ENCODE measurements around the gene ICAM3. TPM values are rescaled to one million over a fixed set of nuclear protein-coding genes. Genes with fewer than 3 reads are reported as not detected.
"Not testable (repeated sequence)": the region's sequence is repeated elsewhere in the genome, so short reads cannot be mapped to it uniquely, and the experiment has no call there.

The ICAM3 gene
- total RNA-seq, 2 donors from 2014 or later: 23.4 to 25.3 TPM

DNA sequence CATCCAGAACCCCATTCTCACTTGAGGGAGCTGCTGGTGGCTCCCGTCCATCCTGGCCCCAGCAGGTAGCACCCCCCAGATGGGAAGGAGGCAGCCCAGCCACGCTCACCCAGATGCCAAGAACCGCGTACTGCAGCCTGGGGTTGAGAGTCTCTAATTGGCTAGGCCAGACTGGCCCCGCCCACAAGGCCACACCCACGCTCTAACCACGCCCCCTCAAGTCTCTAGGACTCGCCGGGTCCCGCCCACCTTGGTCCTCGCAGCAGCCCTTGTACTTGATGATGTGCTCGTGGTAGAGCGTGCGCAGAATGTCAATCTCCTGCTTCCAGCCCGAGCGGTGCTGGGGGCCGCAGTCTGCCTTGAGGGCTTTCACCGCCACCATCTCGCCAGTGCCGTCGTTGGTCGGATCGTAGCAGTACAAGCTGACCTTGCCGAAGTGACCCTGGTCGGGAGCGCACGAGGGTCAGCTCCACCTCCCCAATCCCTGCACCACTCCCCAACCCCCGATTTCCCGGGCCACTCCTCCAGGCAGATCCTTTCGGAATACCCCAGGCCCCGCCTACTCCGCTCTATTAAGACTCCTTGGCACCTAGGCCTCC is 14.5 kb upstream of the ICAM3 start:
- ATAC-seq (peak; percentile 85 to 87), DNase-seq (peak; percentile 81)
- intact Hi-C loops (cut with DNase I): no loop called here

DNA sequence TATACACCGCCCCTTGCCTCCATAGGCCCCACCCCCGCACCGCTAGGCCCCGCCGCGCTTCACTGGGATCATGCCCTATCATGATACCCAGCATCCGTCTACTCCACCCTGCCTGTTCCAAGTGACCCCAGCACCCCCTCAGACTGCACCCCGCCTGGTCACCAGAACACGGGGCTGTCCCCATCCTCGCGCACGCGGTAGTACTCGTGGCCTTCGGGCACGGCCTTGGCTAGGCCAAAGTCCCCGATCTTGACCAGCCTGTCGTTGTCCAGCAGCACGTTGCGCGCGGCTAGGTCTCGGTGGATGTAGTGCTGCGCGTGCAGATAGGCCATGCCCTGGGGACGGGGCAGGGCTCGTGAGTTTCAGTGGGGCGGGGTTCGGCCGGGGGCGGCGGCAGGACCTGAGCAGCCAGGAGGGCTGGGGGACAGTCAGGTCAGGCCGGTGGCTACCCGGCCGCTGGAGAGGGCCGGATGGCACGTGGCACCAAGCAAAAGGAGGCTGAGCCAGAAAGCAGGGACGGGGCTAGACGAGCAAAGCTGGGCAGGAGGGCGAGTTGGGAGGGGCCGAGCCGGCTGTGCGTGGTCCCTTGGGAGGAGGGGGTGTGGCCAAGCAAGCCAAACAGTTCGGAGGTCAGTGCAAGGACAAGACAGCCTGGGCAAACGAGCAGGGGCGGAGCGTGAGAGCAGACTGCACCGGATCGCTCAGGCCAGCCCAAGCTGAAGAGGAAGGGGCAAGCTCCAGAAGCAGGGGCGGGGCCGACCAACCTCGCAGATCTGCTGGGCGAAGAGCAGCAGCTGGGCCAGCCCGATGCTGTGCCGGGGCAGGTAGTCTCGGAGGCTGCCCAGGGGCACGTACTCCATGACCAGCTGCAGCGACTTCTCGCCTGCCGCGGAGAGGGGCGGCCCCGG is 13.6 kb upstream of the ICAM3 start:
- ATAC-seq (peak; percentile 84 to 89), DNase-seq (peak; percentile 85)
- intact Hi-C loops (cut with DNase I): no loop called here

DNA sequence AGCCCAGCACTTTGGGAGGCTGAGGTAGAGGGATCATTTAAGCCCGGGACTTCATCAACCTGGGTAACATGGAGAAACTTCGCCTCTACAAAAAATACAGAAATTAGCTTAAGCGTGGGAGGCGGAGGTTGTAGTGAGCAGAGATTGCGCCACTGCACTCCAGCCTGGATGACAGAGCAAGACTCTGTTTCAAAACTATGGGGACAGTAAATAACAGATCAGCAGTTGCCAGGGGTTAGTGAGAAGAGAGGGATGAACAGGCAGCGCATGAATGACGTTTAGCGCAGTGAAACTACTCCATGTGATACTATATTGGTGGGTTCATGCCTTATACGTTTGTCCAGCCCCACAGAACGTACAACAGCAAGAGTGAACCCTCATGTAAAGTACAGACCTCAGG is 7.1 kb upstream of the ICAM3 start:
- intact Hi-C loops (cut with DNase I): no loop called here
- DNase-seq (no peak), ATAC-seq (peak; percentile 59 to 71)

DNA sequence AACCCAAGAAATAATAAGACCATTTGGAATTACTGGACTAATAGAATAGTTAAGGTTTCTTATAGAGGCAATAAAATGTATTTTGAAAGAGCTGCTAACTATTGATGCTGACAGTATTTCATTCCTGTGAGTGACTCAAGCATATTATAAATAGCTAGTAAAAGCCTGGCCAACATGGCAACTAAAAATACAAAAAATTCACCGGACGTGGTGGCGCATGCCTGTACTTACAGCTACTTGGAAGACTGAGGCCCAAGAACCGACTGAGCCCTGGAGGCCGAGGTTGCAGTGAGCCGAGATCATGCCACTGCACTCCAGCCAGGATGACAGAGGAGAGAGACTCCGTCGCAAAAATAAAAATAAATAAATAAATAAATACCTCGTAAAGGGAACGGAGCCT is 5.4 kb upstream of the ICAM3 start:
- intact Hi-C loops (cut with DNase I): no loop called here
- ATAC-seq: no peak

DNA sequence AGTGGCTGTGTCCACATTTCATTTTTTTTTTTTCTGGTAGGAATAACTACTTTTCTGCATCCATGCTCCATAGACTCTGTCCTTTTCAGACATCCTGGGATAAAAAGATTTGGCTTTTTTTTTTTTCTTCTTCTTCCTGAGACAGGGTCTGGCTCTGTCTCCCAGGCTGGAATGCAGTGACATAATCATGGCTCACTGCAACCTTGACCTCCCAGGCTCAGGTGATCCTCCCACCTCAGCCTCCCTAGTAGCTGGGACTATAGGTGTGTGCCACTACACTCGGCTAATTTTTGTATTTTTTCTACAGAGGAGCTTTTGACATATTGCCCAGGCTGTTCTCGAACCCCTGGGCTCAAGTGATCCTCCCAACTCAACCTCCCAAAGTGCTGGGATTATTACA is 4.1 kb upstream of the ICAM3 start:
- intact Hi-C loops (cut with DNase I): no loop called here
- ATAC-seq (no peak), DNase-seq (no peak)

More for the DNA sequence above, 5.4 kb upstream of the ICAM3 start:
- no peak for DNase-seq

DNA sequence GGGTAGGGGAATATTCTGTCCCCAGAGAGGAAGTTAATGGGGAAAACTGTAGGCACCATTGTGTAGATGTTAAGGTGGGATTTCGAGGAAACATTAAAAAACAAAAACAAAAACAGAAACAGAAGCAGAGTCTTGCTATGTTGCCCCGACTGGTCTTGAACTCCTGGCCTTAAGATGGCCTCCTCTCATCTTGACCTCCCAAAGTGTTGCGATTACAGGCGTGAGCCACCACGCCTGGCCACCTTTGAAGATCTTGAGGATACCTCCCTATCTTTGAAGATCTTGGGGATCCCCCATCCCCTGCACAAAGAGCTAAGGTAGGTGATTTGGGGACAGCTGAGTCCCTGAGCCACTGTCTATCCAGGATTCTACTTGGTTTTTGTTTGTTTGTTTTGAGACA is 553 bp upstream of the ICAM3 start:
- intact Hi-C loops (cut with DNase I): loop anchor here in 1 of 2 donors (5.0 kb wide), 1 partner anchor 37 kb away; no protein-coding TSS in a partner anchor
- ATAC-seq (no peak), DNase-seq (no peak)

DNA sequence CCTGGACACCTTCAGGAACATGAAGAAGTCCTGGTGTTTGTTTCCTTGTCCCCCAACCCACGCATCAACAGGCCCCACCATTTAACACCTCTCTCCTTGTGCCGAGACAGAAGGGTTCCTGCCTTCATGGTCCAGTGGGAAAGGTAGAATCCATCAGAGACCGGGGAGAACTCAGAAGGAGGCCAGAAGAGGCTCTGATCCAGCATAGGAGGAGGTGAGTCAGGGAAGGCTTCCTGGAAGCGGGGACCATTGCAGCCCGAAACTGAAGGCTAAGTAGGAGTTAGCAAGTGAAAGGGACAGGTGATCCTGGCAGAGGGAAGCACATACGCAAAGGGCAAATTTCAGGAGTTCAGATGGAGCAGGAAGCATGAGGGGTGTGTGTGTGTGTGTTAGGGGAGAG is 484 bp downstream of the ICAM3 start:
- ATAC-seq: no peak
- intact Hi-C loops (cut with DNase I): loop anchor here in 1 of 2 donors (5.0 kb wide), 1 partner anchor 38 kb away; no protein-coding TSS in a partner anchor
- no peak for DNase-seq

DNA sequence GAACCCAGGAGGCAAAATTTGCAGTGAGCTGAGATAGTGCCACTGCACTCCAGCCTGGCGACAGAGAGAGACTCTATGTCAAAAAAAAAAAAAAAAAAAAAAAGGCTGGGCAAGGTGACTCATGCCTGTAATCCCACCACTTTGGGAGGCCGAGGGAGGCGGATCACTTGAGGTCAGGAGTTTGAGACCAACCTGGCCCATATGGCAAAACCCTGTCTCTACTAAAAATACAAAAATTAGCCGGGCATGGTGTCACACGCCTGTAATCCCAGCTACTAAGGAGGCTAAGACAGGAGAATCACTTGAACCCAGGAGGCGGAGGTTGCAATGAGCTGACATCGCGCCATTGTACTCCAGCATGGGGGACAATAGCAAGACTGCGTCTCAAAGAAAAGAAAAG is 2.7 kb downstream of the ICAM3 start:
- ATAC-seq, DNase-seq: not testable (repeated sequence)
- intact Hi-C loops (cut with DNase I): loop anchor here in 1 of 2 donors (5.0 kb wide), 1 partner anchor 41 kb away; no protein-coding TSS in a partner anchor

DNA sequence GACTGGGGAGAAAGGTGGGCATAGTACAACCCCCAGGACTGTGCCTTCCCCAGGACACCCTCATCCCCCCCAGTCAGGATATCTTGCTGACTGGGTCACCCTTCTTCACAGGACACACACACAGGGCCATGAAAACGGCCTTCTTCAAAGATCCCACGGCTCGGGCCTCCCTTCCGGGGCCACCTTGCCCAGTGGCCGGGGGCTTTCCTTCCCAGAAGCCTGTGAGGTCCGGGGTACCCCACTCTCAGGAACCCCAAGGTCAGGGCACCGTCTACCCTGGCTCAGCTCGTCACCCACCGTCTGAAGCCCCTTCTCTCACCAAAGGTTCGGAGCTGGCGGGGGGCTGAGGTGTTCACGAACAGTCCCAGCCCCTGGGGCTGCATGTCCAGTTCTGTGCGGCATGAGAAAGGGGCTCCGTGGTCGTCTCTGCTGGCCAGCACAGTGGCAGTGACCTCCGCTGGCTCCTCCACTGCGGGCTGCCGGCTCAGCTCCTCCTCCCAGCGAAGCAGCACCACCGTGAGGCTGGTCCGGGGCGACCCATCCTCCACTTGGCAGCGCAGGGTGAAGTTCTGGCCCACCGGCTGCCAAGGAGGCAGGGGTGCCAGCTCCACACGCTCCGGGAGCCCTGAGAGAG is 4.0 kb downstream of the ICAM3 start:
- intact Hi-C loops (cut with DNase I): loop anchor here in 1 of 2 donors (5.0 kb wide), 1 partner anchor 42 kb away; no protein-coding TSS in a partner anchor
- no peak for DNase-seq

DNA sequence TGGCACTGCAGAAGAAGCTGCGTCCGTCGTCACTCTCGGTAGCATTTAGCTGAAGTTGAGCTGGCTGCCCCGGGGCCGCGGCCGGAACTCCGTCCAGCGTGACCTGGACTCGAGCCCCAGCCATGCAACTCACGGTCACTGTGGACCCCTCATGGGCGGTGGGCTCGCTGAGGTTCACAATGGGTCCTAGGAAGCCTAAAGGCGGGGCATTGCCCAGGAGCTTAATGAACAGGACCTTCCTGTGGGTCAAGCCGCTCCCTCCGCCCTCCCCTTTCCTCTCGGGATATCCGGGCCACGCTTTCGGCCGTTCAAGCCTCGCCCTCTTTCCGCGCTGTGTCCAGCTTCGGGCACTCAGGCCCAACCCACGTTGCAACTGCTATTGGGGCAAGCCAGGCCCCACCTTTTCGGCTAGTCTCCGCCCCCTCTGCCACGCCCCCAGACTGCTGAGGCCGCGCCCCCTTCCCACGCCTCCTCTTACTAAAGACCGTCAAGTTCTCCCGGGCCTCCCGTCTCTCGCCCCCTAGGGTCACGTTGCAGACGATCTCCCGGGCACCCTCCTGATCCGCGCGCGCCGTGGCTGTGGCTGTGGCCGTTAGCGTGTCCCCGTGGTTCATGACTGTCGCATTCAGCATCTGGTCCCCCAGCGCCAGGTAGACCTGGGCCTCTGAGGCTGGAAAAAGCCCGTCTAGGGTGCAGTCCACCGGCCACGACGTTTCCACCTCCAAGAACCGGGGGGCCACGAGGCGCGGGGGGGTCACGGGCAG is 4.7 kb downstream of the ICAM3 start:
- intact Hi-C loops (cut with DNase I): loop anchor here in 1 of 2 donors (5.0 kb wide), 2 partner anchors 43 to 62 kb away; partner anchors contain the start of gene ICAM1
- ATAC-seq: peak; percentile 85 to 89

More for the DNA sequence above, 4.0 kb downstream of the ICAM3 start:
- ATAC-seq: no peak

DNA sequence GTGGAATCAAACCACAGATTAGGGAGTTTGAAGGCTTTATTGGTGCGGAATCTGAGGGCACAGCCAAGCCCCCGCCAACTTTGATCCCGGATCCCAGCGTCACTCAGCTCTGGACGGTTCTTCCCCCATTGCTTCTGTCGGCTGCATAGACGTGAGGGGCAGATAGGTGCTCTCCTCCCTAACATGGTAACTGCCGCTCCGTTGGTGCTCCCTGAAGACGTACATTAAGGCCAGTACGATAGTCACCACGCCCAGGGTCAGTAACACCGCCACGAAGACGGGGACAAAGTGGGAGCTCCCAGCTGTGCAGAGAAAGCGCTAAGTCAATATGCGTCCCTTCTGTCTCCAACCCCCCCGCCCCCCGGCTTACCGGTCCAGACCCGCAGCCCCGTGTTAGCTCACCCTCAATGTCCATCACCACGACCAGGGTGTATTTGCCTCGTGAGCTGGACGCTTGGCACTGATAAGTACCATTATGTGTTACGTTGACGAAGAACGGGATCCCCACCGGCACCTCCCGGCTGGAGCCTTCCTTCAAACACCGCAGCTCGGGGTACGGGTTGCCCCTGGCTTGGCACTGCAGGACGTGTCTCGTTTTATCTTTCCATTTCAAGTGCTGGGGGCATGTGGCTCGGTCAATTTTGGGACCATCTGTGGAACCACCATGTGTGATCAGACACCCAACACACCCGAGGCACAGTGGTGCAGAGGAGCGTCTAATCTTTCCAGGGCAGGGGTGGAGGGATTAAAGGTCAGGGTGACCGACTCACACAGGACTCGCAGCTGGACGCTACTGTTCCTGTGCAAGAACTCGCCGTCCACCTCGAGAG is 5.5 kb downstream of the ICAM3 start:
- ATAC-seq: peak in 1 of 2 donors; percentile 0
- no peak for DNase-seq
- intact Hi-C loops (cut with DNase I): loop anchor here in 1 of 2 donors (5.0 kb wide), 1 partner anchor 62 kb away; the partner anchor contains the start of gene ICAM1

More for the DNA sequence above, 4.7 kb downstream of the ICAM3 start:
- peak; percentile 97 for DNase-seq

DNA sequence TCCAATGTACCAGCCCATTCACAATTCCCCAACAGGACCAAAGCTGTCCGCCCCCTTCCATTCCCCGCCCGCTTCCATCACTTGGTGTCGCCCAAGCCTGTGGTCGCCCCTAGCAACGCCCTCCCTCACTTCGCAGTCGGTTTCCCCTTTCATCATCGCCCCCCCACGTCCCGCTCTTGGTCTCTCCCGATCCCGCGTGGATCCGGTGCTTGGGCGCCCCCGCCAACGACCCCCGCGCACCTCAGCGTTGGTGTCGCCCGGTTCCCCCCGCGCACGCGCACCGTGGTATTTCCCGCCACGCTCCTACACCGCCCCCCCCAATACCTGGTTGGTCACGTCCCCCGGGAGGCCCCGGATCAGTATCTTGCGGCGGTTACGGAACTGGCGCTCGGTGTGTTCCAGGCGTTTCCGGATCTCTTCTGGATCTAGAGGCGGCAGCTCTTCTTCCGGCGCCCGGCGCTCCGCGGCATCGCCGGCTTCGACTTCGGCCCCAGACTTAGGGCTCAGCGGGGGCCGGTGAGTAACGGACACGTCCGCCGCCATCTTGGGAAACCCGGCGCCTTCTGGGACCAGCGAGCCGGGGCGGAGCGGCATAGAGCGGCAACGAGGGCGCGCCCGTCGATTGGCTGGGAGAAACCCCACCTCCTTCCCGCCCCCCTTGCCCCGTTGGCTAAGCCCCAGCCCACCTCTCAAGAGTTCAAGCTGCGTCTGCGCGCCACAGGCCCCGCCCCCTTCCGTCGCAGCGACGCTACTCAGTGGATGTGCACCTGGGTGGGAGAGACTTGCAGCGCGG is 6.3 kb downstream of the ICAM3 start, which contains the start of gene RAVER1:
Gene RAVER1, minus strand, starts transcription at position 565 of the 793 bp plus-strand sequence. Its CDS starts 22 bp downstream, at position 543.
- DNase-seq (peak; percentile 99), ATAC-seq (peak; percentile 94 to 95)
- intact Hi-C loops (cut with DNase I): loop anchor here in 1 of 2 donors (5.0 kb wide), 1 partner anchor 61 kb away; the partner anchor contains the start of gene ICAM1

DNA sequence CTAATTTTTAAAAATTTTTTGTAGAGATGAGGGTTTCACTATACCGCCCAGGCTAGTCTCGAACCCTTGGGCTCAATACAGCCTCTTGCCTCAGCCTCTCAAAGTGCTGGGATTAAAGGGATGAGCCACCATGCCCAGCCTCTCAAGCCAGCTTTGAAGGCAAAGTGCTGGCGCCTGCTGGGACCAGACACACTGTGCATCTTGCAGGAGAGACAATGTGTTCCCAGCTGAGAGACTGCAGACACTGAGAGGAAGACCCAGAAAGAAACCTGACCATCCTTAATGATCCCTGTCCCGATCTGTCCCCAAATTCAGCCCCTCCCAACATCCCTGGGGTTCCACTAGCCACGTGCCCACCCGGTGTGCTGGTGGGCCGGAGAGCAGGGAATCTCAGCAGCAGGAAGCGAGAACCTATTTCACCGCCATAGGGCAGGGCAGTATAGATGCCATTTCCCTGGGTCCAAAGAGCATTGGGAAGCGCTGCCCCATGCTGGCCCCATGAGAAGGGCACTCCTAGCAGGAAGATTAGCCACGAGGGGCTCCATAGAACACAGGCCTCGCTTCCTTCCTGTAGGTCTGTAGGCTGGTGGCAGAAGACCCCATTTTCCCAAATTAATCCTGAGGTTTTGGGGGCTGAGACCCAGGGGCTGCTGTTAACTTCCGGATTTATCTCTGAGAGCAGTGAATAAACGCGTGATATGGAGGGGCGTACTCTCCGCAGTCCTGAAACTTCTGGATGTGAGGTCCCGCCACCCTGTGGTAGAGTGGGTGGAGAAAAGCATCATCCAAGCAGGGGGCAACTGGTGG is 7.1 kb downstream of the ICAM3 start:
- no peak for DNase-seq
- intact Hi-C loops (cut with DNase I): loop anchor here in 1 of 2 donors (5.0 kb wide), 1 partner anchor 60 kb away; the partner anchor contains the start of gene ICAM1
- no peak for ATAC-seq

DNA sequence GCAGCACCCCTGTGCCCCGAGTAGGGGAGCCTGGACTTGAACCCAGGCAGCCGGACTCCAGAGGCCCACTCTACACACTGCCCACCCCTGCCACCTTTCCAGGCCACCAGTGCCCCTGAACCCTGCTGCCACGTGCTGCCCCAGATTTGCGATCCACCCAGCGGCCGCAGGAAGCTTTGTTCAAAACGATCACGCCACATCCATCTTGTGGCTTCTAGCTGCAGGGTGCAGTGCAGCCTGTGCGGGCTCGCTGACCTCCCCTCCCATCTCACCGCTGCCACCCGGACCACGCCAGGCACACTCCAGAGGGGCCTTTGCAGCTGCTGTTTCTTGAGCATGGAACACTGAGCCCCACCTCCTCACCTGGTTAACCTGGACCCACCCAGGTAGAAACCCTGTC is 9.9 kb downstream of the ICAM3 start:
- ATAC-seq (no peak), DNase-seq (no peak)
- intact Hi-C loops (cut with DNase I): no loop called here

DNA sequence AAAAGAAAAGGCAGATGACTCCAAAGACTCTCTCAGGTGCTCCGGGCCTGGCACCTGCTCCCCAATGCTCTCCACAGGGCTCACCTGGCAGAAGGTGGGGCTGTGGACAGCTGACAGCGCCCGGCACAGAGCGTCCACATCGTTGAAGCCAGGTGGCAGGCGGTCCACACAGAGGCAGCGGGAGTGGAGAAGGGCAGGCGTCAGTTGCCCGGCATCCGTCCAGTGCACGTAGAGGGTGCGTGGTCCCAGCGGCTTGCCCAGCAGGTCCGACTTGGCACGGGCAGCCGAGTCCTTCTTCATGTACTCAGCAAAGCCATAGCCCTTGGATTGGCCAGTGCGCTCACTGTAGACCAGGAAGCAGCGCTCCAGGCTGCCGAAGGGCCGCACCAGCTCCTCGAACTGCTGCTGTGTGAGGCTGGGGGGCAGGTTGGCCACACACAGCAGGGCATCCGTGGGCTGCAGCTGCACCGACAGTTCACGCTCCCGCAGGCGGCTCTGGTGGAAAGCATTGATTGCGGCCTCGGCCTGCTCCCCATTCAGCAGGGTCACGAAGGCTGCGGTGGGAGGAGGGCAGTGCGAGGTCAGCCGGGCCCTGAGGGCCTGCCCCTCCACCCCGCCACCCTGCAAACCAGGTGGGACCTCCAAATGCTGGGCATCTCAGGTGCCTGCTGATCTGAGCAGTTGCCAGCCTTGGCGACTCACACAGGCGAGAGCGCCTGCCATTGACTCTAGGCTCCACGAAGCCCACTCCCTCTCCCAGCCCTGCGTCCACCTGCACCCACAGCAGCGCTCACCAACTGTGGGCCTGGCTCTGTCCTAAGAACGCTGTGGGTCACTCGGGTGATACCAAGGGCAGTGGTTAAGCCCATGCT is 10.6 kb downstream of the ICAM3 start:
- DNase-seq (no peak), ATAC-seq (no peak)
- intact Hi-C loops (cut with DNase I): no loop called here

All from left cardiac atrium (tissue), 4 donors.